ENCODE data around the gene ITGB1BP1.

GRCh38 chr2:9380702-9381628, 42.4 kb downstream of the ITGB1BP1 start:
- no peak for TF ChIP-seq POLR2AphosphoS5 (IDR thresholded peaks at IDR 0.05; ENCODE audit: low read depth, low read length)
- TF ChIP-seq POLR2A (IDR thresholded peaks at IDR 0.05; ENCODE audit: low read depth, low read length), result no peak
